ENCODE measurements around the gene BNIP5. TPM values are rescaled to one million over a fixed set of nuclear protein-coding genes. Genes with fewer than 3 reads are reported as not detected.

BNIP5 gene
- total and polyA plus RNA-seq, 2 experiments from 2014 or later, result 0.12 TPM; not detected in 1

DNA sequence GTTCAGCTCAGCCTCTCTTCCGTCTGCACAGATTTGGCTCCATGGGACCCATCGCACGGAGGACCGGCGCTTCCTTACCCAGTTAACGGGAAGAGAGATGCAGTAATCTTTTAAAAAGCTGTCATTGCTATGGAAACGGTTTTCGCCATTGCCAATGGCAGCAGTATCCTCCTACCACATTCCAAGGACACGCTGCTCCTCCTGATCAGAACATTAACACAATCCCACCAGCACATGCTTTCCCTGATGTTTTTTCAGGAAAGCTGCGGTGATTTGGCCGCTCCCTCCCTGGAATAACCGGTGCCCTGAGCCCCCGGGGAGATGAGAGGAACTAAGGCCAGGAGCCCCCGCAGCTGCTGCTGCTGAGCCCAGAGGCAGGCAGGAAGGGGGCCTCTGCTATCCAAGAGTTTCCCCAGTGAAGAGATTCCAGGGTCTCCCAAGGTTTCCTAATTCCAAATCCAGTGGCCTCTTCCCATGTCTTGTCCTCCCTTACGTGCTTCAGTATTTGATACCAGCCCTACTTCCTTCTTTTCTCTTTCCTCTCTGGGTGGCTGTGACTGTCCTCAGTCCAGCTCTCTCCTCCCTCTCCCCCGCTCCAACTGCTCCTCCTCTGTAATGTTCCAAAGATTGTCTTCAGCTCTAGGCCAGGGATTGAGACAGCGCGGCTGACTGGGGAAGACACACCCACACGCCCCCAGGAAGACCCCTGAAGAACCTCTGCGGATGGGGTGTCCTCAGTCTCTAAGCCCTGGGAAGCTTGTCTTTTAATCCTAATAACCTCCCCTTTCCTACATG is 2.6 kb downstream of the BNIP5 start:
- H3K4me3 ChIP-seq, result no peak overlapping the region
- no peaks in the 10 kb centered on the region for H3K36me3 ChIP-seq
- peaks cover 21% of the 10 kb centered on the region for H3K4me1 ChIP-seq (ENCODE audit: low read depth)
- H3K9me3 ChIP-seq (ENCODE audit: low read depth), result no peaks in the 10 kb centered on the region
- TF ChIP-seq, protein P1, sequence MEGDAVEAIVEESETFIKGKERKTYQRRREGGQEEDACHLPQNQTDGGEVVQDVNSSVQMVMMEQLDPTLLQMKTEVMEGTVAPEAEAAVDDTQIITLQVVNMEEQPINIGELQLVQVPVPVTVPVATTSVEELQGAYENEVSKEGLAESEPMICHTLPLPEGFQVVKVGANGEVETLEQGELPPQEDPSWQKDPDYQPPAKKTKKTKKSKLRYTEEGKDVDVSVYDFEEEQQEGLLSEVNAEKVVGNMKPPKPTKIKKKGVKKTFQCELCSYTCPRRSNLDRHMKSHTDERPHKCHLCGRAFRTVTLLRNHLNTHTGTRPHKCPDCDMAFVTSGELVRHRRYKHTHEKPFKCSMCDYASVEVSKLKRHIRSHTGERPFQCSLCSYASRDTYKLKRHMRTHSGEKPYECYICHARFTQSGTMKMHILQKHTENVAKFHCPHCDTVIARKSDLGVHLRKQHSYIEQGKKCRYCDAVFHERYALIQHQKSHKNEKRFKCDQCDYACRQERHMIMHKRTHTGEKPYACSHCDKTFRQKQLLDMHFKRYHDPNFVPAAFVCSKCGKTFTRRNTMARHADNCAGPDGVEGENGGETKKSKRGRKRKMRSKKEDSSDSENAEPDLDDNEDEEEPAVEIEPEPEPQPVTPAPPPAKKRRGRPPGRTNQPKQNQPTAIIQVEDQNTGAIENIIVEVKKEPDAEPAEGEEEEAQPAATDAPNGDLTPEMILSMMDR (IDR thresholded peaks at IDR 0.05; ENCODE audit: low read depth, low read length), result no peak
- peak in 1 of 2 donors; percentile 74 for DNase-seq (ENCODE audit: low read depth in 1 of 2, low spot score in 1 of 2)
- peak overlapping the region; percentile 10 for H3K27ac ChIP-seq
- peaks cover under 1% of the 10 kb centered on the region for H3K27me3 ChIP-seq

GRCh38 chr6:36333171-36333895 is 3.4 kb downstream of the BNIP5 start:
- DNase-seq (ENCODE audit: low read depth in 1 of 2, low spot score in 1 of 2), result no peak
- no peak overlapping the region for H3K27ac ChIP-seq
- H3K4me1 ChIP-seq (ENCODE audit: low read depth), result peaks cover 23% of the 10 kb centered on the region
- no peaks in the 10 kb centered on the region for H3K9me3 ChIP-seq (ENCODE audit: low read depth)
- no peak overlapping the region for H3K4me3 ChIP-seq
- no peaks in the 10 kb centered on the region for H3K27me3 ChIP-seq
- H3K36me3 ChIP-seq, result no peaks in the 10 kb centered on the region
- TF ChIP-seq, protein P1 (IDR thresholded peaks at IDR 0.05; ENCODE audit: low read depth, low read length), result no peak

DNA sequence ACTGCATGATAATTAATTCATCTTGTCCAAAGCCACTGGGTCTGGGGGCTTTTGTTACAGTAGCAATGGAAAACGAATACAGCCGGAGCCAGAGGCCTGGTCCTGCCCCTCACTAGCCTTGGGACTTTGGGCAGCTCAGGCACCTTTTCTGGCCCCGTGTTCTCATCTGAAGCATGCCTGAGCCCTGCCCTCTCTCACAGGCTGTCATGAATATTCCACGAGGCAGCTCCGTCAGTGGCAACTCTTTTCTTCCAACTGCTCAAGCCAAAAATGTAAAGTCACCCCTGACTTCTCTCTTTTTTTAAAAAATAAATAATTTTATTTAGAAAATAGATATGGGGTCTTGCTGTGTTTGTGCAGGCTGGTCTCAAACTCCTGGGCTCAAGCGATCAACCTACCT is 5.3 kb downstream of the BNIP5 start:
- no peak for DNase-seq (ENCODE audit: low read depth in 1 of 2, low spot score in 1 of 2)
- Histone ChIP-seq H3K4me3 (no peak overlapping the region), H3K36me3 (no peaks in the 10 kb centered on the region), H3K27me3 (no peaks in the 10 kb centered on the region), H3K9me3 (ENCODE audit: low read depth) (no peaks in the 10 kb centered on the region), H3K4me1 (ENCODE audit: low read depth) (peaks cover 27% of the 10 kb centered on the region), H3K27ac (no peak overlapping the region)
- TF ChIP-seq, protein P1 (IDR thresholded peaks at IDR 0.05; ENCODE audit: low read depth, low read length), result no peak

DNA sequence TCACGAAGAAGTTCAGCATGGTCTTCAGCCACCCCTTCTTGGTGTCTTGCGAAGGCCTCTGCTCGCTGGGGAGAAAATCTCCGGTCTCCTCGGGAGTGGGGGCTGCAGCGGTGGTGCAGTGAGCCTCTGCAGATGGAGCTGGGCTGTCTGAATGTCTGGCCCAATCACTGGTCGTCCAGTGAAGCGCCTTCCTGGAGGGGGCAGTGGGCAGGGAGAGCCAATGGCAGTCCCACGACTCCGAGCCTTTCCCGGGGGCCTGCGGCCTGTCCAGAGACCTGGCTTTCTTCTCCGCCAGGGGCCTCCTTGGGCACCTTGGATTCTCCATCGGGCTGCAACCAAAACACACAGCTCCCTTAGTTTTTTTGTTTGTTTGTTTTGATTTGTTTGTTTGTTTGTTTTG is 6.3 kb downstream of the BNIP5 start:
- H3K4me1 ChIP-seq (ENCODE audit: low read depth), result peaks cover 27% of the 10 kb centered on the region
- H3K27me3 ChIP-seq, result no peaks in the 10 kb centered on the region
- no peak for DNase-seq (ENCODE audit: low read depth in 1 of 2, low spot score in 1 of 2)

GRCh38 chr6:36329798-36330291 is 6.8 kb downstream of the BNIP5 start:
- H3K4me3 ChIP-seq, result no peak overlapping the region
- no peak overlapping the region for H3K27ac ChIP-seq
- H3K36me3 ChIP-seq, result no peaks in the 10 kb centered on the region
- no peaks in the 10 kb centered on the region for H3K27me3 ChIP-seq
- H3K9me3 ChIP-seq (ENCODE audit: low read depth), result no peaks in the 10 kb centered on the region
- peaks cover 24% of the 10 kb centered on the region for H3K4me1 ChIP-seq (ENCODE audit: low read depth)
- TF ChIP-seq, protein P1 (IDR thresholded peaks at IDR 0.05; ENCODE audit: low read depth, low read length), result no peak
- no peak for DNase-seq (ENCODE audit: low read depth in 1 of 2, low spot score in 1 of 2)

More for the DNA sequence above, 6.3 kb downstream of the BNIP5 start:
- Histone ChIP-seq H3K4me3 (no peak overlapping the region), H3K9me3 (ENCODE audit: low read depth) (no peaks in the 10 kb centered on the region), H3K36me3 (no peaks in the 10 kb centered on the region), H3K27ac (no peak overlapping the region)
- TF ChIP-seq, protein P1 (IDR thresholded peaks at IDR 0.05; ENCODE audit: low read depth, low read length), result no peak
